Activated CD4-positive, alpha-beta T cell treated with anti-CD3 and anti-CD28 coated beads for 4 hours (primary cell): Measurements from ENCODE around the gene ITPR2.

ENCODE experiments used
- DNase-seq, 2 donors: peaks; one replicate each; pipeline ENCODE4 v3.0.0-alpha.2; 2020

Gene ITPR2

GRCh38 chr12:26728205-26729050, 104.6 kb downstream of the ITPR2 start:
- no peak for DNase-seq

DNA sequence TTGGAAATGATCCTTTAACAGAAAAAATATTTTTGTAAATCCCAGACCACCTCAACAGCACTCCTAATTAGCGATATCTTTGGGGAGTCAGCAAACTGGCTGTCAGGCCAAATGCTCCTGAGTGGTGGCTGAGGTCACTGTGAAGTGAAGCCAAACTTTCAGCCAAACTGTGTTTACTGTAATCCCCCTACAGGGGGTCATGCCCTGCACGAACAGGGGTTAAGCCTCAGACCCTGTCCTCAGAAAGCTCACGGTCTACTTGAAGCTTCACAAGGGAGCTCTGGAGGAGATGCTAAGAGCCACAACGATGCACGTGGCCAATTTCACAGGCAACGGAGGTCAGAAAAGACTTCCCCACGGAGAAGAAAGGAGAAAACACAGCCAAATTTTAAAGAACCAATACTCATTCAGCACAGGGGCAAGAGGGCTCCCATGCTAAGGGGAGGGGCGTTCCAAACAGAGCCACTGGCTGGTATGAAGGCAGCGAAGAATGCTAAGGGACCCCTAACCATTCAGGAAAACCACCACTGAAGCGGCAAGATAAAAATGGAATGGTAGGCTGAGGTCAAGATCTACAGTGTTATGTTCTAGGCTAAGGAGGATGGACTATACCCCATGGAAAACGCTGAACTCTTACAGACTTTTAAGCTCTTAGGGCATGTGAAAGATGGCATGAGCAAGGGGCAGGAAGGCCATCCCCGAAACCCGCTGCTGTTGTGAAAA, 105.4 kb downstream of the ITPR2 start:
- no peak for DNase-seq

DNA sequence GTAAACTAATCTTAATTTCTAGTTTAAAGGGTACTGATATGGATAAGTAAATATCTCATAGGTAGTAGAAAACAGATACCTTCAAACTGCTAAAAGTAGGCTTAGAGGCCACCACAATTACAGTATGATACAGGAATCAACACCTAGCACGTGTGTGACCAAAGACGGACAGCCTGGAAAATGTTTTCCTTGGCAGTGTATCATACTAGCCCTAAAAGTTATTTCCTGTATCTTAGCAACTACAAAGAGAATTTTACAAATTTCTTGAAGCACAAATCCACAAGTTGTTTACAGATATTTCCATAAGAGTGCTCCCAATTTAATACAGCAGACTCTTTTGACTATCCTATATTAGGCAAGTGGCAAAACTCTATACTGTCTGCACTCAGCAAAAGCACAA, 106.0 kb downstream of the ITPR2 start:
- DNase-seq: no peak

DNA sequence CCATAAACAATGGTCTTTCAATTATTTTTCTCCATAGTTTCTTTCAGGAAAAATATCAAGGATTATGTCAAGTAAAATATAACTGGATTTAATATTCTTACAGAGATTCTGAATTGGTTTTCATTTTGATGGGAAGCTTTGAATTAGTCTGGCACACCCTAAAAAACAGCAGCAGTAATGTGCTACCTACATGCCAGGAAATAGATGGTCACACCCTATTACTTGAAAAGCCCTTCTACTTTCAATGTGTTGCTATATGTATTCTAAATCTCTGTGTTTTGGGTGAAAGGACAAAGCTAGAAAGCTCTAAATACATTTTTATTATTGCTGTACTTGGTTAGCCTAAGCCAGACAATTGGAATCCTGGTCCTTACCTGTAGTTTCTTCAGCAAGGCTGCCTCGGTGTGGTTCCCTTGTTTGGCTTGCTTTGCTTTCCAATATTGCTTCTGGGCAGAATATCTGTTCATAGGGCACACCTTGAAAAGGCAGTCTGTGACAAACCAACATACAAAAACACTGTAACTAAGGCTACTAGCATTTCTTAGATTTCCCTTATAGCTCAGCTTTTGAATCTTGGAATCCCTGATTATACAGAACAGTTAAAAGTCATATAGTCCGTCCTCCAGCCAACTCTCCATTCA, 107.6 kb downstream of the ITPR2 start:
- no peak for DNase-seq

DNA sequence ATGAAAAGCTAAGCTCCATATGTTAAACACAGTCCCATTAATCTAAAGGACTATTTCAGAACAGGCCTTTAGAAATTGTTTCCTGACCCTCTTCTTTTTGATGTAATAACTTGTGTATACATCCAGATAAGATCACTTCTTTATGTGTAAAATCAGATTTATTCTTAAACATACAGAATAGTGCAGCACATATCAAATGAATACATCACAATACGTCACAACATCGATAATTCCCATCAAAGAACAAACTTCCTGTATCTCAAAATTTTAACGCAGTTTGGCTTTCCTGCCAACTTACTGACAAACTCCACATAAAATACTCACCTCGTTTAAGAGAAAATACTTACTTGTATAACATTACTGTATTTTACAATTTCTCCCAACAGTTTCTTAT, 108.7 kb downstream of the ITPR2 start:
- no peak for DNase-seq

DNA sequence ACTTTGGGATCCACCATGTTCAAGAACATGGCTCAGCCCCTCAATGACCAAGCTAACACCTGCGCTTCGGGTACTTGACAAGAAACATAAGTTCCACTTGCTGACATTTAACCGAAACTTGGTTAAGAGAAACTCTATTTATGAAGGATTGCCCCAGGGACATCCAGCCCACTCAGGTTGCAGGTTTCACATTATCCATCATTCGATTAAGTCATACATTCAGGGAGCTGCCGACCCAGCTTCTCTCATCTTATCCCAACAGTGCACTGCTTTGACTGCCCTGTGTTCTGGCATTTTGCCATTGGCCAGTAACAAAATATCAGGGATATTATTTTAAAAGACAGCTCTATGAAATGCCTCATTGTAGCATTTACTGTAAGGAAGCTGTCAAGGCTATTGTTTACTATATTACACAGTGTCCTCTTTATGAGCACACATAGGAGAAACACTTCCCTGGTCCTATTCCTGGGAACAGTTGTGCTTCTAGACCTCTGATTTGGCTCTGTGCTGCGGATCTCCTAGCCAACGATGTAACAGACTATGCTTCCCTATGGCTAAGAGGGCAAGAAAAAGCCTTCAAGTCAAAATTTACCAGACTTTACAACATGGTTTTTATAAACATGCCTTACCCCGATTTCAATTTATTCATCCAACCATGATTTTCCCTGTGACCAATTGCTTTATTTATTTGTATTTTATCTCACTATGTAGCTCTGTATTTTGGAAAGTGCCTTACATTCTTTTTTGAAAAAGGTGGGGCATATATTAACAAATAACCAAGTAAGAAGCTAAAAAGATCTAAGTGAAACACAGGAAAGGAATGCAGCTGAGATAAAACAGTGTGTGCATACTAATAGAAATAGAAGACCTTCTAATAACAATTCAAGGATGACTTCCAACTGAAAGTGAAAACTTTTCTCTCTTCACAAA, 109.3 kb downstream of the ITPR2 start:
- DNase-seq: no peak

DNA sequence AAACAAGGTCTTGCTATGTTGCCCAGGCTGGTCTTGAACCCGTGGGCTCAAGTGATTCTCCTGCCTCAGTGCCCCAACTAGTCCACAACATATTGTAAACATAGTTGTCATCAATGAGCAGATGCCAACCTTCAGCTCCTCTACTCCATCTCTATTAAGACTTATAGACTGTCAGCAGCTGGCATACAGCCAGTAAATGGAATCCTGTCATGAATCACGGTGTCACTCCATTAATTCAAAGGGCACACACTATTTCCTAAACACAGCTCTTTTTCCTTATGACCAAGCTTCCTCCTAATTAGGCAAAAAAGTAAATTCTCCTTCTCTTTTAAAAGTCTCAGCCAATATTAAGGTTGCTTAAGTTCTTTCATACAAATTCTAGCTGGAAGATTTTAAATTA, 111.2 kb downstream of the ITPR2 start:
- no peak for DNase-seq

DNA sequence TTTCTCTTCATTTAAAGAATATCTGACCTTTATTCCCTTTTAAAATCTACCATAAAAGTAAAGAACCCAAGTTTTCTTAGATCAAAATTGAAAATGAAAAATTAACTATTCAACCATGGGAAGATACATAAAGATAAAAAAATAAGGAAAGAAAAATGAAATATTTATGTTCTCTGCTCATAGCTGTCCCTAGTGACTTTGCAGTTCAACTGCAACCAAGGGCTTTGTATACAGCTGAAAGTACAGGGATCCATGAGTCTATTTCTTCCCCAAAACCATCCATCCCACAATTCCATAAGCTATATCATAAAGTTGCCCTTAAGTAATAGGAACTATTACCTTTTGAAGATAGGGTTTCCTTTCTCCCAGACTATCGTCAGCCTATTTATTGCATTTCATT, 113.1 kb downstream of the ITPR2 start:
- no peak for DNase-seq

GRCh38 chr12:26717757-26718156, 115.2 kb downstream of the ITPR2 start:
- DNase-seq: no peak

- DNase-seq: no peak
These were observed 117.8 kb downstream of the ITPR2 start for GRCh38 chr12:26715232-26715631.

DNA sequence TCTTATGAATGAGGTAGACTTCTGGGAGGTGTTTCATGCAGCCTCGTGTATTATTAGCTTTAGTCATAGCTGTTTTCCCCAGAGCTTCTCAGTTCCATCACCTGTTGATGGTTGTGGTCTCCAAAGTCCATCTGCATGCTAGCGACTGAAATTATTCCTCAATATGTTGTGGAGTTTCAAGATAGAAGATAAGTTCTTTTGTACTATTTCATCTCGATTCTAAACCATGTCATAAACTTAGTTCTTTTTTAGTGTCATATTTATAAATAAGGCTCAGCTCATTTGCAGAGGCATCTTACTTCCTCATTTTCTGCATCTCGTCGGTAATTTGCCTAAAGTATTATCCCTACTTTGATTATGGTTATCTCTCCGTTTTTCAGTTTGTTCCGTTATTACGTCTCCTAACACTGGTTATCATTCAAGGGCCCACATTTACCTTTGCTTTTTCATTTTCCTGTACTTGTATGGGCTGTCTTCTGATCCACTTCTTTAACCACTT, 119.1 kb downstream of the ITPR2 start:
- no peak for DNase-seq

DNA sequence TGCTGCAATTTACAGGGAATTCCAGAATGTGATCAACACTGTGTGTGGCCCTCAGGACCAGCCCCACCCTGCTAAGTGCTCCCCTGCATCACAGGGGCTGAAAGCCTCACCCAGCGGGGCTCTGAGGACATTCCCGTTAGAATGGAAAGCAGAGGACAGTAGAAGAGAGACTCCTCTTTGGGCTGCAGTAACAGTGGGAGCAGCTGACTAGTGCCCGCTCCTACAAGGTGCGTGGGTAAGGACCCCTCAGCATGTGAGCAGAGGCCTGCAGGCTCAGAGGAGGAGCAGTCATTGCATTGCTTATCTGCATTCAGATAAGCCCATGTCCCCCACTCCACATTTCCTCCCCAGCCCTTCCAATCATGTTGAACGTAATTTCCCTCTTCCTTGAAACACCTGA, 120.1 kb downstream of the ITPR2 start:
- no peak for DNase-seq

GRCh38 chr12:26711569-26711968, 121.4 kb downstream of the ITPR2 start:
- DNase-seq: no peak

DNA sequence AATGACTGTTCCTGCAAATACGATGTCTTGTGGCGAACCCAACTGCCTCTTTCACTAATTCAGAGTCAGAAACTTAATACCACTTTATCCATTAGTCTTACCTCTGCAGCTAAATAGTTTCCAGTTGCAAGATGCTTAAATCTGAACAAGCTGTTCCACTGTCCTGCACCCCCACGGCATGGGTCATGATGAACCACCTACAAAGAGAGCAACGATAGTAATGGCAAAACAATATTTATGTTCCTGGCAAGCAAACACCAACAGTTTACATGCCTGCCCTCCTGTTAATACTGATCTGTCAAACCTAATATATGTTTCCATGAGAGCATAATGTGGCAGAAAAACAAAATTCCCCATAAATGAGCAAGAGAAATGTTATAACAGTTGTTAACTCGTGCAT, 121.9 kb downstream of the ITPR2 start:
- no peak for DNase-seq

- DNase-seq: no peak
These were observed 127.1 kb downstream of the ITPR2 start for GRCh38 chr12:26705851-26706250.

DNA sequence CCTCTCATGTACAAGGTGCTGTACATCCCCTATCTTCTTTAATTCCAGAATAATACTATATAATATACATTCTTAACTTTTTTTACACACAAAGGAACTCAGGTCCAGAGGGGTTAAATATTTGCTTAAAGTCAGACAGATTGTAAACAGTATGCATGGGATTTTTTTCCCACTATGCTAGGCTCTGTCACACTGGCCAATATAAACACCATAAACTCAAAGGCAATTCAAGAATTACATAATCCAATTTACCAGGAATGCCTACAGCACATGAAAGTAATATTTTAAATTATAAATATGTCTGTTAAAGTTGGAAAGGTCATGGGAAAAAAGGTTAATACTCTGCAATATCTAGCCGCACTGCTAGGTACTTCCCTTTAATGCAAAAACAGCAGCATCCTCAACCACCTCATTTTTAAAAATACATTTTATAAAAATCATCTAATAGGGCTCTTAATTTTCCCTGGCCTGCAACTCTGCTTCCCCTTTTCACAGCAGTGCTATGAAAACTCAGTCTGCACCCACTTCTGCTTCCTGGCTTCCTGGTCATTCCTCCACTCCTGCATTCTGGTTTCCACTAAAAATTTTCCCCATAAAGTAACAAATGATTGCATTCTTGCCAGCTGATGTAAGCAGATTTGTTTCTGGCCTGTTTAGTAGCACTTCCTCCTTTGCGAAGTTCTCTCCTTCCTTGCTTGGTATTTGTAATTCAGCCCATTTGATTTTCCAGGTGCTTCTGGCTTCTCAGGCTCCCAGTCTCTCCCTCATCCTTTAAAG, 128.1 kb downstream of the ITPR2 start:
- no peak for DNase-seq

GRCh38 chr12:26704214-26704613, 128.8 kb downstream of the ITPR2 start:
- DNase-seq: no peak

DNA sequence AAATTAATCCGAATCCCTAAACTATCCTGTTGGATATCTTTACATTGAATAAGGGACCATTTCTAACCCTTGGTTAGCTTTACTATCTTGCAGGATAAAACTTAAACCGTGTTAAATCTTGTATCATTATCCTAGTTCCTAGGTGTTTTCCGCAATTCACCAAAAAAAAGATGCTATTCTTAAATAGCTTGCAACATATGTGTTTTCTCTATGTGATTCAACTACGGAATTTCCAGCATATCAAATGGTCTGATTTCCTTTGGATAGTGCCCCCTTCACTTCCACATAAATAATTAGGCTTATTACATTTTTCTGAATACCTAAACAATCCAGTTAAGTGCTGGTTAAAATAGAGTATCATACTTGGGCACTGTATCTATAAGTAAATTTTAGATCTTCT, 130.3 kb downstream of the ITPR2 start:
- DNase-seq: no peak

GRCh38 chr12:26701604-26702215, 131.3 kb downstream of the ITPR2 start:
- DNase-seq: no peak

- no peak for DNase-seq
These were observed 132.6 kb downstream of the ITPR2 start for GRCh38 chr12:26700430-26700829.

DNA sequence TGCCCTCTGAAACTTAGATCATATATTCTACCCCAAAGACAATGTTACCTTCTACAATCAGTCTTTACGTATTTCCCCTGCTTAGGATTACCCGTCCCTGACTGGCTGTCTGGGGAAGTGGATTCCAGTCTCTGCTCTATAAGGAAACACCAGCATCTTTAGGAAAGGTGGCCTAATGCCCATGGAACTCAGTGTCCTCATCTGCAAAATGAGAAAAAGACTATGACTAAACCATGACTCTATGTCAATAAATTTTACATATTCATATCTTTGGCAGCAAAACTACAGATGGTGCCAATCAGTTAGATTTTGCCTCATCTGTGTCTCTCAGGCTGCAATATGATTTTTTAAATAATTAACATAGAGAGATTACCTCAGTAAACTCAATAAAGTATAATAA, 133.8 kb downstream of the ITPR2 start:
- no peak for DNase-seq
